ENCODE data around the gene LRRC37B. TPM values are rescaled to one million over a fixed set of nuclear protein-coding genes. Genes with fewer than 3 reads are reported as not detected.

The LRRC37B gene
- 5.7 and 5.9 TPM in 2 replicates for total RNA-seq

DNA sequence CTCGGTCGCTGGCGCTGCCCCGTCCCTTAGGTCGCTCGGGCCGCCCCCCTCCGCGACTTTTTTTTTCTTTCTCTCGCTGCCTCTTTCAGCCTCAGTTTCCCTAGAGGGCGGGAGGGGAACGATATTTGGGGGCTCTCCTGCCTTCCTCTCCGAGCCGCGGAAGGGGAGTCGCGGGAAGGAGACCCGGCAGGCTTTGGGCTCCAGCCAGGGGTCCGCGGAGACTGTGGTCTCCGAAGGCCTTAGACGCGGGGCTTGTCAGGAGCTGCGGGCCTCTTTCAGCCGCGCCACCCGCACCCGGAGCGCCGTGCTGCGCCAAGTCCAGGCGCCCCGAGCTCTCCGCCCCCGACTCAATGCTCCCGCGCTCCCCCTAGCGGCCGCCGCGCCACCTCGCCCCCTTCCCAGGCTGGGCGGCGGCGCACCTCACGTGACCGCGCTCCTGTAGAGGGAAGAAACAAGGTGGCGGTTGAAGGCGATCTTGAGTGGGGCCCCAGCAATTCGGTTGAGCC, at the start of gene LRRC37B:
Gene LRRC37B, plus strand, starts transcription at position 427 of the 506 bp plus-strand sequence. CDS start 14,010 bp downstream, outside the sequence.

Other genes with a start within 250 kb of the LRRC37B start
- gene COPRS, start 148.1 kb upstream of the LRRC37B start, total RNA-seq = 63.8 and 68.0 TPM in 2 replicates
- gene UTP6, start 105.7 kb upstream of the LRRC37B start, total RNA-seq = 26.5 and 33.3 TPM in 2 replicates
- 8.5 and 13.2 TPM in 2 replicates for gene SUZ12, start 70.4 kb upstream of the LRRC37B start, total RNA-seq
- gene RHOT1, start 135.1 kb downstream of the LRRC37B start, total RNA-seq = 24.9 and 26.1 TPM in 2 replicates

Data from airway epithelial cell (primary cell).